GM21529 (cell line): ENCODE data around the gene DIS3L2.
"Not testable (repeated sequence)": the region's sequence is repeated elsewhere in the genome, so short reads cannot be mapped to it uniquely, and the experiment has no call there.

Experiments
- ATAC-seq: cut with Tn5 transposase; IDR thresholded peaks from one replicate; pipeline ENCODE4 v1.9.1; 2021; ENCODE audit not compliant: unreplicated experiment

Gene DIS3L2

GRCh38 chr2:232316461-232317330 is 355.2 kb downstream of the DIS3L2 start:
- no peak for ATAC-seq

- no peak for ATAC-seq
Observed at GRCh38 chr2:232318169-232318855, 356.8 kb downstream of the DIS3L2 start.

- no peak for ATAC-seq
Observed at GRCh38 chr2:232319067-232319802, 357.7 kb downstream of the DIS3L2 start.

GRCh38 chr2:232319803-232320442 is 358.4 kb downstream of the DIS3L2 start:
- no peak for ATAC-seq

- no peak for ATAC-seq
Observed at GRCh38 chr2:232320443-232320803, 358.9 kb downstream of the DIS3L2 start.

GRCh38 chr2:232321156-232321816 is 359.8 kb downstream of the DIS3L2 start:
- ATAC-seq: no peak

- no peak for ATAC-seq
Observed at GRCh38 chr2:232321817-232322559, 360.5 kb downstream of the DIS3L2 start.

GRCh38 chr2:232322560-232323327 is 361.2 kb downstream of the DIS3L2 start:
- no peak for ATAC-seq

GRCh38 chr2:232323328-232323650 is 361.8 kb downstream of the DIS3L2 start:
- ATAC-seq: no peak

- ATAC-seq: not testable (repeated sequence)
Observed at GRCh38 chr2:232323967-232324366, 362.5 kb downstream of the DIS3L2 start.

- ATAC-seq: no peak
Observed at GRCh38 chr2:232324778-232325177, 363.3 kb downstream of the DIS3L2 start.

GRCh38 chr2:232325324-232326273 is 364.1 kb downstream of the DIS3L2 start:
- no peak for ATAC-seq

GRCh38 chr2:232326274-232327104 is 365.0 kb downstream of the DIS3L2 start:
- ATAC-seq: not testable (repeated sequence)

GRCh38 chr2:232327105-232328031 is 365.9 kb downstream of the DIS3L2 start:
- ATAC-seq: no peak

GRCh38 chr2:232328032-232328422 is 366.5 kb downstream of the DIS3L2 start:
- no peak for ATAC-seq
